HUDEP-2 (cell line): ENCODE measurements around the gene TIAM1.

Source experiments
- DNase-seq, 76 experiments: peaks; one replicate each; lab custom pipeline; 2025; ENCODE audit not compliant: unreplicated experiment in 76 of 76; lab: John Stamatoyannopoulos, UW

TIAM1 gene, protein sequence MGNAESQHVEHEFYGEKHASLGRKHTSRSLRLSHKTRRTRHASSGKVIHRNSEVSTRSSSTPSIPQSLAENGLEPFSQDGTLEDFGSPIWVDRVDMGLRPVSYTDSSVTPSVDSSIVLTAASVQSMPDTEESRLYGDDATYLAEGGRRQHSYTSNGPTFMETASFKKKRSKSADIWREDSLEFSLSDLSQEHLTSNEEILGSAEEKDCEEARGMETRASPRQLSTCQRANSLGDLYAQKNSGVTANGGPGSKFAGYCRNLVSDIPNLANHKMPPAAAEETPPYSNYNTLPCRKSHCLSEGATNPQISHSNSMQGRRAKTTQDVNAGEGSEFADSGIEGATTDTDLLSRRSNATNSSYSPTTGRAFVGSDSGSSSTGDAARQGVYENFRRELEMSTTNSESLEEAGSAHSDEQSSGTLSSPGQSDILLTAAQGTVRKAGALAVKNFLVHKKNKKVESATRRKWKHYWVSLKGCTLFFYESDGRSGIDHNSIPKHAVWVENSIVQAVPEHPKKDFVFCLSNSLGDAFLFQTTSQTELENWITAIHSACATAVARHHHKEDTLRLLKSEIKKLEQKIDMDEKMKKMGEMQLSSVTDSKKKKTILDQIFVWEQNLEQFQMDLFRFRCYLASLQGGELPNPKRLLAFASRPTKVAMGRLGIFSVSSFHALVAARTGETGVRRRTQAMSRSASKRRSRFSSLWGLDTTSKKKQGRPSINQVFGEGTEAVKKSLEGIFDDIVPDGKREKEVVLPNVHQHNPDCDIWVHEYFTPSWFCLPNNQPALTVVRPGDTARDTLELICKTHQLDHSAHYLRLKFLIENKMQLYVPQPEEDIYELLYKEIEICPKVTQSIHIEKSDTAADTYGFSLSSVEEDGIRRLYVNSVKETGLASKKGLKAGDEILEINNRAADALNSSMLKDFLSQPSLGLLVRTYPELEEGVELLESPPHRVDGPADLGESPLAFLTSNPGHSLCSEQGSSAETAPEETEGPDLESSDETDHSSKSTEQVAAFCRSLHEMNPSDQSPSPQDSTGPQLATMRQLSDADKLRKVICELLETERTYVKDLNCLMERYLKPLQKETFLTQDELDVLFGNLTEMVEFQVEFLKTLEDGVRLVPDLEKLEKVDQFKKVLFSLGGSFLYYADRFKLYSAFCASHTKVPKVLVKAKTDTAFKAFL (N-terminal part only)

DNA sequence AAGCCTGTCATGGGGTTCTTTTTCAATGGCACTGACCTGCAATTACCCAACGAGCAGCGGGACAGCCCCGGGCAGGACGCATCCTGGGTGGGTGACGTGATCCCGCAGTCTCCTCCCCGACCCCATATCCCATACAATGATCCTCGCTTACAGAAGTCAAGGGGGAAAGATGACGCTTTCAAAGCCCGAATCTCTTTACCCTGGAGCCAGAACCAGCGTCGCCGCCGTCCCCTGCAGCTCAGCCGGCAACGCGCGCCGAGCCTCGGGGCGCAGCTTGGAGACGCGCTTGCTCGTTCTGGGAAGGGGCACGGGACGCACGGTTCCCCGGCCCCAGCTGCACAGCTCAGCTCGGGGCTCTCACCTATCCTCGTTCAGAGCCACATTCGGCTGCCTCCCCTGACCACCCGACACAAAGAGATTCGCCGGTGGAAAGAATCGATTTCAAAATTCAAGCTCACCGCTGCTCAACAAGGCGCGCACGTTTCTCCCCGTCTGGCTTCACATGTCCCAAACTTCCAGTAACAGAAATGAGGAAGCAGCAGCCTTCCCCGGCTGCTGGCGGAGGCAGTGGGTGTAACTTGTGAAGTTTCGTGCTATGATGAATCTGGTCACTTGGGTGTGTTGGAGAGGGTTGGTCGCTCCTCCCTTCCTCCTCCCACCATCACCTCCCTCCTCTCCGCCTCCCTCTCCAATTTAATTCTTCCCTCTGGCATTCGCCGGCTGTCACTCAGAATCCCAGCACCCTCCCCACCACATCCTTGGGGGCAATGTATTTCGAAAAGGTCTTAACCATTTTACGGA lies at the start of gene TIAM1:
Gene TIAM1, minus strand, starts transcription at position 582 of the 801 bp plus-strand sequence. CDS start 77,289 bp downstream, outside the sequence.
- no peak for DNase-seq

DNA sequence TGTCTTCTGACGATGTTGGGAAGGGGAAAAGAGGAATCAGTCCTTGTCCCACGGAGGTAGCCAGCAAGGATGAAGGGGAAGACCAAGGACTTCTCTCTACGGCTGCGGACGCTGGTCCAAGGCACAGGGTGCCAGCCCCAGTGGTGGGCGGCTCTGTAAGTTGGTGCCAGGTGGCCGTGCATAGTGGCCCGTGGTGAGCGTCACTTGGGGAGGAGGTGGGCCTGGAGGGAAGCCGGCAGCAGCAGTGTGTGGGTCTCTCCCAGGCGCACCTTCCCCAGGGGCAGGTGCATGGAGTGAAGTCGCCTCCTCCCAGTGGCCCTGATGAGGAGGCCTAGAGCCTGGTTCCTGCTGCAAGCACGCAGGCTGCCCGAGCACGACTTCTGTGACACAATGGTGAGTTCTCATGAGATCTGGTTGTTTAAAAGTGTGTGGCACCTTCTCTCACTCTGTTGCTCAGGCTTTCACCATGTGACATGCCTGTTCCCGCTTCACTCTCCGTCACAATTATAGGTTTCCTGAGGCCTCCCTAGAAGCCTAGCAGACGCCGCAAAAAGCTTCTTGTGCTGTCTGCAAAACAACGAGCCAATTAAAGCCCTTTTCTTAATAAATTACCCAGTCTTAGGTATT lies 43.6 kb upstream of the TIAM1 start:
- no peak for DNase-seq

DNA sequence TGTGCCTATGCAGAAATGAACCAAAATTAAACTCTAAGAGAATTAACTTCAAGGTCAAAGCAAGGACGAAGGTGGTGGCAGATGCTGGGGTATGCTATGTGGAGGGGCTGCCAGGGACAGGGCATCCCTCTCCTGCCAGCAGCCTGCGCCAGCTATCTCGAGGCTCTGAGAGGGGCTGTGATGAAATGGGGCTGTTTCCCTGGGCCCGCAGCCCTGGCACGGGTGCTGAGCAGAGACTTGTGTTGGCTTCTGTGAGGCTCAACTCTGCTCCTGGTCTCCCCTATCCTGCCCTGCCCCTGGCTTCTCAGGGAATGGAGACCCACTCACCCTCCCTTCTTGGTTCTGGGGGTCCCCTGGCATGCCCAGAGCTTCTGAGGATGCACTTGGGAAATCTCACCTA lies 41.9 kb upstream of the TIAM1 start:
- no peak for DNase-seq

DNA sequence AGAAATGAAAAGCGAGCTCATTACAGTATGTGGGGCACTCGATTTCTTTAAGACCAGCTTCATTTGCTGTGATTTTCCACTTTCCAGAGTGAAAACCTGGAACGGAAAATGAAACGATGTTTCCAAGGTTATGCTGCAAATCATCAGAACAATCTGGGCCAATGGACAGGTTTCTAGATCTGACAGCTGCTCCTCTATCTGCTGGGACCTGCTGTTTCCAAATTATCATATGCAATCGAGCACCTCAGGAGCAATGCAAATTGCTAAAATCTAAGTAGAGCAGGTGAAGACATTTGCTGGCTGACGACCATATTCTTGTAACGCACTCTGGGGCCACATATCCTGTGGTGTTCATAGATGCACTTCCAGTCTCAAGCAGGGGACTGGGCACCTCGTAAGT lies 39.7 kb upstream of the TIAM1 start:
- DNase-seq = no peak

DNA sequence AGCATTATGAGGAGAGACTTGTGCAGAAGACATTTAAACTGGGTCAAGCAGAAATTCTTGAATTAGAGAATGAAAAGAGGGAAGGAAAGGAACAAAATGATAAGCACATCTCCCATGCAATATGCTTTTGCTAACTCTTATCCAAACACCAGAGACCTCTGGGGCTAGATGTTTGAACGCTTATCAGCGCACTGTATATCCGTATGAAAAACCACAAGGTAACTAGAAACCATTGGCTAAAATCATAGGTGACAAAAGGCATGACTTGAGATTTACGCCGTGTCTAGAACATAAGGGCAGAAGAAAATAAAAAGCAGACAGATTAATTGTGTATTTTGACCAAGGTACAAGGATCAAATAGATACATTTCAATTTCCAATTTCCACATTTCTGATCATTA lies 38.0 kb upstream of the TIAM1 start:
- peak in 14 of 76 experiments; percentile 10 to 61 (median 20) for DNase-seq

DNA sequence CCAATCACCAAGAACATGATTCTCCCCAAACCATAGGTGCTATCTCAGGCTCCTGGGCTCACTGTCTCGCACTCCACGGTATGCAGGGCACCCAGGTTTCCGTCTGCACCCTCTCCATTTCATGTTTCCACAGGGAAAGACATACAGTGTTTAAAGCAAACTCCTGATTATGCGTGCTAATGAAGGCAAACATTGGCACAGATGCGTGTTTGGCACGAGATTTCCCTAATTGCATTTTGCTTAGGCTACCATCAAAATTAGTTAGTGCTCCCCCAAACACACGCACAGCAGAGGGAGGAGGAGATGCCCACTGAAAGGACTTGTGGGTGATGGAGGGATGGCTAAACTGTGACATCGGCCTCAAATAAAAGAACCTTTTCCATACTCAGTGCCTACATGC lies 32.2 kb upstream of the TIAM1 start:
- DNase-seq = no peak

DNA sequence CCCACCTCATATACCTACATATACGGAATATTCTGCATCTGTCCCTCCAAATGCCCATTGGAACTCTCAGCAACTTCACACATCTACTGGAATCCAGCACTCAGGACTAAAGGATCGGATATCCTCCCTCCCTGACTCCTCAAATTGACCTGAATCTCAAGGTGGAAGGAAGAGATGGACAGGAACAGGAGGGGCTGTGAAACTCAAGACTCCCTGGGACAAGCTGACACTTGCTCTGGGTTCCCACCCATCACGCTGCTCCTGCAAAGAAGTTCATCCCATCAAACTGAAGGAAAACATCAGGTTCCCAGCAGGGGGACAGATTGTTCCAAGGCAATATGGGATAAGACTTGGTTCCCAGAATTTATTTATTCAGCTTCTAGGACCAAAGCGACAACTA lies 30.3 kb upstream of the TIAM1 start:
- DNase-seq = no peak

DNA sequence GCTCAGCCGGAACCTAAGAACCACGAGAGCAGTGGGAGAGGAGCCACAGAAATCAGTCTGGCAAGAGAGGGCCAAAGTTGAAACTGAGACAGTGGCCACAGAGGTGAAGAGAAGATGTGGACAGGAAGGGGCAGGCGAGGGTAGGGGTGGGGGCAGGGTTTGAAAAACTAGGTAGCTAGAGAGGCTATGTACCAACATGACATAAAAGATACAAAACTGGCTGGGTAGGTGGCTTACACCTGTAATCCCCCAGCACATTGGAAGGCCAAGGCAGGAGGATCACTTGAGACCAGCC lies 28.4 kb upstream of the TIAM1 start:
- DNase-seq = no peak

DNA sequence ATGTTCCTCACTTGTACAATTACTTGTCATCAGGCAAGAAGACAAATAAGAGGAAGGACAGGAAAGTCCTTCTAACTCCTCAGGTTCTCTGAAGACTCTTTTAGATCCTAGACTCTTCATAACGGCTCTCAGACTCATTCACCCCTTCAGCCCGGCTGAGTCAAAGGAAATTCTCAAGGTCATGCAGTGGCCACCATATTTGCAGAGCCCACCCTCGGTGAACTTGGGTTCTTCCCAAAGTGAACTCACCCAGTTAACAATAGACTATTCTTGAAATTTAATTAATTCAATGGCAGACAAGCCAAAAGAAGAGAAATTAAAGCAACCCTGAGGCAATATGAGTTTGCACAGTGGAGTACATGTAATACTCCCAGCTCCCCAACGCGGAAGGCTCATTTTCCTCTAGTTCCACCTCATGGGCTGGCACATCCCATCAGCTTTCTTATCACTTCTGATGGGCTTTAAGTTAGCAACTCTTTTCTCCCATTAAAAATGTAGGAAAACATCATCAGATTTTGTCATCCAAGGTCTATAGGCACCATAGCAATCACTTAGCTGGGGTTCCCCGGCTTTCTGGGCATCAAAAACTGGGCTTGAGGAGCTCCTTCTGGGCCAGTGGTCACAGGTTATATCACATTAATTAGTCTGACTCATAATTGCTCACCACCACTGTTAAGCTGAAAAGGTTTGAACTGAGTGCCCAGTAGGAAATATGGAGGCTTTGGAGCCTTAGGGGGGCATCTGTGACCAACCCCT lies 27.8 kb upstream of the TIAM1 start:
- no peak for DNase-seq

DNA sequence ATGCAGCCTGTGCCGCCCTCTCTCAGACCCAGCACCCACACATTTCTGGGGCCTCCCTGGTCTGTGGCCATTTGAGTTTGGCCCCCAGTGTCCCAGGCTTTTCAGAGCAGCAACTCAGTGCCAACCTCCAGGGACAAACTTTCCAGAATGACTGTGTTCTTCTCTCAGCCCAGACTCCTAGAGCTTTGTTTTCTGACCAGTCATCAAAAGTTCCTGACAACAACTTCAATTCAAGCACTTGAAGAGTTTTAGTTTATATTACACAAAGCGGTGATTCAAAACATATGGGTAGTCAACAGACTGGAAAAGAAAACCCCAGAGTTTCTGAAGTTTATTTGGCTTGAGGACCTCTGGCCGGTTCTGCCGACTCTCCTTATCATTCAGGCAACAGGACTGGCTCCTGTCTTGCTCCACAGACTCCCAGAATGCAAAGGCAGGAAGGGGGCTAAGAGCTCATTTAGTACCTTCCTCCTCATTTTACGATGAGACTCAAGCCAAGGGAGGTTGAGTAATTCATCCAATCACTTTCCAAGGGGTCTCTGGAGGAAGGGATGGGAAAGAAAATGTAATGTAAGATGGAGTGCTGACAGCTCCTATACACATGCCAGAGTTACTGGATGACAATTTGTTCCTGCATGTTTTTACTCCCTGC lies 27.0 kb upstream of the TIAM1 start:
- no peak for DNase-seq

DNA sequence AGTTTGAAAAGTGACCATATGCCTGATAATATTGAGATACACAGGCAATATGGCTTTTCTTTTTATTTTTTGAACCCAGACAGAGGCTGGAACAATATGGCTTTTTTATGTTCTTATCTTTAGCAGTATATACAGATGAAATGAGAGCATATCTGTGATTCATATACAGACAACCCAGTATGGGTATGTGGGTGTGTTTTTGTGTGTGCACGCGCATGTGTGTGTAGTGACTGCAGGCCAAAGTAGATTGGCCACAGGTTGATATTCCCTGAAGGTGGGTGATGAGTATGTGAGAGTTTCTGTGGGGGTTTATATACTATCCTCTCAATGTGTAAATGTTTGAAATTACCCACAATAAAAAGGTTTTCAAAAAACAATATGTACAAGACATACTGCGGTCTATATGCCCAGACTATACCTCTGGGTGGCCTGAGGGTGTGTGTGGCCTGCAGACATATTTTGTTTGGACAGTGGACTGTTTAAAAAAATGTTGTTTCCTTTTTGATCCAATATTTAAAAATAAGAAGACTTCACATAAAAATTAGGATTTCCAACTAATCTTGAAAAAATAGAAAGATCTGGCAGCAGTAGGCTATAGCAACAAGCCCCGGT lies 26.3 kb upstream of the TIAM1 start:
- DNase-seq = no peak

DNA sequence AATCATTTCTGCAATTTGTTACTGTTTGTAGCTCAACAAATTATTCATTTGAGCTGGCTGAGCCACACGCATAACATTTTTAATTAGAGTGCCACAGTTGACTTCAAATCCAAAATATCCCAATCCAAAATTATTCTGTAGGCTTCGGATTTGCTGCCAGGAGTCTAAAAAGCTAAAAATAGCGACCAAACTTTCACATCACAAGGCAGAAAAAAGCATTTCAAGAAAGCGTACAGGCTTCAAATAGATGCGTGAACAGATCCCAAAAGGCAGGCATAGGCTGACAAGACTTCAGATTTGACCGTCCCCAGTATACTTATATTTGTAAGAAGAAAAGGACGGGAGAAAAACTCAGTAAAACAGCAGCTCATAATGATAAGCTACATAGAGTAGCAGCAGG lies 24.3 kb upstream of the TIAM1 start:
- no peak for DNase-seq

DNA sequence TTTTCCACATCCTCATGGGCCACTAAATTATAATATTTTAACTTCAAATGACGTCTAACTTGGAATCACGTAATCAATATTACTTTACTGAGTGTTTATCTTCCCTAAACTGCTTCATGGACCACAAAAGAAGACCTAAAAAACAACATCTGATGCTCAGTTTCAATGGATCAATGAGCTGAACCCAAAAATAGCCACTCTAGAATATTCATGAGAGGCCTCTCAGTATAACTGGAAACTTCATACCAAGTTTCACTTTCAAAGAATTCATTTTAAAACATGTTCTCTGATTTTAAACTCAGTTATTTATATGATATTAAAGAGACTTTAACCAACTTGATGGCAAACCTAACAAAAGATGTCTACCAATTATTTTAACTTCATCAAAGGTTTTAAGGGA lies 23.7 kb upstream of the TIAM1 start:
- no peak for DNase-seq

DNA sequence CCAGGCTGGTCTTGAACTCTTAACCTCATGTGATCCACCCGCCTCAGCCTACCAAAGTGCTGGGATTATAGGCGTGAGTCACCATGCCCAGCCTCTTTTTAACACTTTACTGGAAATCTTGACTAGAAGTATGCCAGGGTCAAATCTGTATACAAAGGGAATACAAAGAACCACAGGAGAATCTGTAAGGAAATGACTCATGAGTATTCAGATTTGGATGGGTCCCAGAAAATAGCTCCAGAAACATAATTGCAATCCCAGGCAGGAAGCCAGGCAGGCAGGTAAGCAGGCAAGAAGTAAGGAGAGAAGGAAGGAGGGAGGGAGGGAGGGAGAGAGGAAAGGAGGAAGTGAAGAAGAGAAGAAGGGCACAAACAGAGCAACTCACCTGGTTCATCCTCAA lies 22.8 kb upstream of the TIAM1 start:
- DNase-seq = no peak

DNA sequence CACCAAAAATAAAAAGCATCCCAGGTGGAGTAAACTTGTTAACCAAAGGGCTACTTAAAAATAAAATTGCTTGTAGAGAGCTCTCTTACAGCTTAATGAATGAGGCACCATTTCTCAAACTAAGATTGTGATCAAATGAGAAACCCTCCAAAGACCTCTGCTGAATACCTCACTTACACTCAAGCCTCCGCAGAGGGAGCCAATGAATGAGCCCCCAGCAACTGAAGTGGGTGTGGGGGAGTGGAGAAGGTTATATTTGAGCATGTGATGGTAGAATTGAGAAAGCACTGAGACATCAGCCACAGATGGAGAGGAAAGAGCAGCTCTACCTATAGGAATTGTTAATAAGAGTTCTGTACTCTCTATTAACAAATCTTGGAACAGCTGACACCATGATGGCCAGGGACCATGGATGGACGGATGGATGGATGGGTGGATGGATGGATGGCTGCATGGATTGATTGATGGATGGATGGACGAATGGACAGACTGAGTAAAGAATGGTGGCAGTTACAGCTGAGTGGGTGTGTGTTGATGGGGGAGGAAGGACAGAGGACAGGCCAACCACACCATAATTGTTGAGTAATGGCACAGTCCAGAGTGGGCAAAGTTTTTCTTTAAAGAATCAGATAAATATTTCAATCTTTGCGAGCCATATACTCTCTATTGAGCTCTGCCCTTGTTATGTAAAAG lies 20.3 kb upstream of the TIAM1 start:
- no peak for DNase-seq

DNA sequence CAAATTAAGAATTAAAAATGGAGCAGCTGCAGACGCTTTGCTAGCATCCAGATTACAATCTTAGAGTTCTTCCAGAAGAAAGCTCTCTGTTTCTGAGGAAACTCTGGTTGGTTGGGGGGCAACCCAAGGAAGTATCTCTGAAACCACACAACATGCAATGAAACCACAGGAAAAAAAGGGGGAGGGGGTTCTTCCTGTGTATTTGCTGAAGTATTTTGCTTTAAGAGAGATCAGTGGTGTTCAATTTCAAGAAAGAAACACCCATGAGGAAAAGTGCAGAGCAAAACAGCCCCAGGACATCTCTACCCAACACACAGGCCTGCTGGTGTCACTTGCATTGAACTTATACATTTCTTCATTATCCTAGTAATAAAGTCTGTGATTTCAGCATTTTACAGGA lies 19.7 kb upstream of the TIAM1 start:
- DNase-seq = no peak

DNA sequence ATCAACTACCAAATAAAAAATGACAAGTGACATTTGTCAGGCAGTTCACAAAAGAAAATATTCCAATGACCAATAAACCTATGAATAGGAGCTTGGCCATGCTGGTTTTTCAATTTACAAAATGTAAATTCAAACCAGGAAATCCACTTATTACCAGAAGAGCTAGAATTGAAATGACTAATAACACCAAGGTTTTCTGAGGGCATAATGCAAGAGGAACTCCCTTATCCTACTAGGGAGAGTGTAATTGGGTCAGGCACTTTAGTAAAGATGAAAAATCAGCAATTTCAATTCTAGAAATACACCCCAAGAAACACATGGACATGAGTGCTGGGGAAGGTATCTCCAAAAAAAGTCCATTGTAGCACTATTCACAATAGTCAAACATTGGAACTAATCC lies 16.7 kb upstream of the TIAM1 start:
- DNase-seq = no peak

DNA sequence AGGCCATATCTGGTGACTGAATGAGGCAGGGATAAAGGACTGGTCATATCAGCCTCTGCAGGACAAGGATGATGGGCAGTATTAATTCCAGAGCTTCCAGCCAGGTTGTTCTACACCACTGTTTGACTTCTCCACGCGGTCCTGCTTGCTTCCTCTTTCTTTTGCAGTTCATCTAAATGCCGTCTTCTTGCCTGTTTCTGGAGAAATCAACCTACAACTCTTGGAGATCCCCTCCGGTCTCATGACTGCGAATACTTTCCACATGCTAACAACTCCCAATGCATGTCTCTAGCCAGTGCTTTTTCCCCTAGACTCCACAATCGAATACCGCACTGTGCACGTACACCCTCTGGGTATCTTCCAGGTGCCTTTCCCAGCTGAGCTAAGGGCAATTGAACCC lies 14.1 kb upstream of the TIAM1 start:
- no peak for DNase-seq
